GM18502 (cell line): ENCODE data around the gene HDAC9.

Experiments used
- ATAC-seq: cut with Tn5 transposase; IDR thresholded peaks from one replicate; pipeline ENCODE4 v1.9.1; 2021; ENCODE audit warnings: mild to moderate bottlenecking; ENCODE audit not compliant: unreplicated experiment, poor library complexity

The HDAC9 gene

GRCh38 chr7:18575622-18576572 is 80.3 kb downstream of the HDAC9 start:
- no peak for ATAC-seq

DNA sequence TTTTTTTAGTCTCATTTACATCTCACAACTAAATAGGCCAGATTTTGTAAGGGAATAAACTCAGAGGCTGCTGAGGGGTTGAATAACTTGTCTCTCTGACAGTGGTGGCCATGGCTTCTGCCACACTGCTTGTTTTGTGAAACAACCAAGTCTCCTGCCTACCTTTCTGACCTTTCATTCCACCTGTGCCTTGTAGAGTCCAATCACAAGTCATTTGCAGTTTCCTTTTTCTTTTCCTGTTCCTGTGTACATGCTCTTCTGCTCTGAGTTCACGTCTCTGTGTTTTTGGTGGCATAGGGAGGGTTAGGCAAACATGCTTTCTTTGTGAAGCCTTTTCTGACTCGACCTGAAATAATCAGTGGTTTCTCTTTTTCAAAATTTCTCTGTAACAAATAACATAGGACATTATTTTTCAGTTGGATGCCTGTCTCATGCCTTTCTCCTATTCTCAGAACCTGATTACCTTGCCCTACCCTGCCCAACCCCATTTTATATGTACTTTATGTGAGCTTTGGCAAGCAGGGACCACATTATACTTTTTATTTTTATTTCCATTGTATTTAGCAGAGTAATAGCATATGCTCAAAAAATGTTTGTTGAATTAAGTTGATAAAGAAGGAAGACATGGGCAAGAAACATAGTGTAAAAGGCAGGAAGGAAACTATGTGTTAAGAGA is 81.7 kb downstream of the HDAC9 start:
- ATAC-seq: no peak

DNA sequence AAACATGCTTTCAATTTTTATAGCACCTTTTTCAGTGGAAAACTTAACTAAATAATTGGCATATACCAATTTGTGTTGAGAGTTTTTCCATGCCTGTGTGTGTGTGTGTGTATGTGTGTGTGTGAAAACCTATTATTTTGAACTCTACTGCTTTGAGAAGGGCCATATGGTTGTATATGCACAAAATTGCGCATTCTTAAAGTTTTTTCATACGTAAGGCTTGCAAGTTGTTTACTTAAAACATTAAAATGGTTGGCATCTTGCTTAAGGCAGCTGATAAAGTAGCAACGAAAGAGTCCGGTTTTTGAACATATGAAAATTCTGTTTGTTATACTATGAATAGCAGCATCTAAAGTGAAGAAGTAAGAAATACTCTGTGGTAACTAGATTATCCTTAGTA is 84.1 kb downstream of the HDAC9 start:
- ATAC-seq: no peak

GRCh38 chr7:18580950-18581349 is 85.4 kb downstream of the HDAC9 start:
- ATAC-seq: no peak

GRCh38 chr7:18583305-18583704 is 87.8 kb downstream of the HDAC9 start:
- ATAC-seq: no peak

DNA sequence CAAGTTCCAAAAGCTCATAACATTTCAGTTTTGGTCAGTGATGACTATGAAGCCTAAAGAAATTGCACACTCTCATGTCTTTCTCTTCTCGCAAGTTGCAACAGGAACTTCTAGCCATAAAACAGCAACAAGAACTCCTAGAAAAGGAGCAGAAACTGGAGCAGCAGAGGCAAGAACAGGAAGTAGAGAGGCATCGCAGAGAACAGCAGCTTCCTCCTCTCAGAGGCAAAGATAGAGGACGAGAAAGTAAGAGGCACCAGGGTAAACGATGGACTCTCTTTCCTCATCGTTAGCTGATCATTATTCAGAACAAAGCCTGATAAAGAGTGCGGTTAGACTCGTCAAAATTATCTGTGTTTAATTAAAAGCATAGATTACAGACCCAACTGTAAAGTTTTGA is 94.7 kb downstream of the HDAC9 start:
- peak; percentile 18 for ATAC-seq

GRCh38 chr7:18590744-18591340 is 95.3 kb downstream of the HDAC9 start:
- peak; percentile 55 for ATAC-seq

- no peak for ATAC-seq
Measured at GRCh38 chr7:18593602-18594279, 98.2 kb downstream of the HDAC9 start.

- no peak for ATAC-seq
Measured at GRCh38 chr7:18597754-18598153, 102.2 kb downstream of the HDAC9 start.

DNA sequence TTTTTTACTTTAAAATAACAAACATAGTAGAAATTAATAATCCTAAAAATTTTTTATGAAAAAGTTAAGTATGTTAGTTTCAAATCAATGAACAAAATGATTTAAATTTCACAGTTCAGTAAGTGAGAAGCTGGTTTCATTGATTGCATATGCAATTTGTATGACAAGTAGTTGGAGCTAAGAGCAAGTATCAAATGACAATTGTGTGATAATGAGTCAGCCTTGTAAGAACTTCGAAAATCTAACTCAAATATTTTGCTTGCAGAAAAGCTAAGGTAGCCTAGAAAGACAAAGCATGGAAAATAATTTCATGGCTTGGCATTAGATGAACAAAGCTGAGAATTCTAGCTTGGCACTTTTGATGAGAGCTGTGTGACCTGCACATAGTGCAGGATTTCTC is 111.5 kb downstream of the HDAC9 start:
- no peak for ATAC-seq

GRCh38 chr7:18610331-18610948 is 114.9 kb downstream of the HDAC9 start:
- ATAC-seq: peak; percentile 59

DNA sequence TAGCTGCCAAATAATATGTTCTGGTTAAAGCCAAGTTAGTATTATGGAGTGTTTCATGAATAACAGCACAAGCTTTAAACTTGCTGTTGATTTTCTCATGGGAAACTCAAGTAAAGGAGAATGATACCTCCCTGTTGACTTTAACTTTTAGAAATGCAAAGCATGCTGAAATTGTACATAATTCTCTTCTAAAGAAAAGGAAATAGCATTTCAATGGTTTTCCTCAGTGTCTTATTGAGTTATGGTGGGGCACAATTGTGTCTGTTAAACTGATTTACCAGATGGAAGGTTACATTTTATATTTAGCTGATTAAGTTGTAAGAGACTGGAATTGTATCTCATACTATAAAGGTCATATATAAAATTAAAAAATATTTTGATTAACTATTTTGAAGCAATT is 119.3 kb downstream of the HDAC9 start:
- ATAC-seq: no peak

- no peak for ATAC-seq
Measured at GRCh38 chr7:18619311-18619710, 123.8 kb downstream of the HDAC9 start.

DNA sequence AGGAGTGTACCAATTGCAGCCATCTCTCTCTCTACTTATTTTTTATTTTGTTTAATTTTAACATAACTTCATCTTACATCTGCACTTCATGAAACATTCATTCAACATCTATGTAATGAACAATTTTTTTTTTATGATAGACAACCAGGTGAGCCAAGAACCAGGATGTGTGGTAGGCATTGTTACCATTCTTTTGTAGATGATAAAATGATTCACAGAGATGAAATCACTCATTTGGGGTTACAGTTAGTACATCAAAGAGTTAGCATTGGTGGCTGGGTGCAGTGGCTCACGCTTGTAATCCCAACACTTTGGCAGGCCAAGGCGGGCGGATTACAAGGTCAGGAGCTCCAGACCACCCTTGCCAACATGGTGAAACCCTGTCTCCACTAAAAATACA is 127.8 kb downstream of the HDAC9 start:
- no peak for ATAC-seq

DNA sequence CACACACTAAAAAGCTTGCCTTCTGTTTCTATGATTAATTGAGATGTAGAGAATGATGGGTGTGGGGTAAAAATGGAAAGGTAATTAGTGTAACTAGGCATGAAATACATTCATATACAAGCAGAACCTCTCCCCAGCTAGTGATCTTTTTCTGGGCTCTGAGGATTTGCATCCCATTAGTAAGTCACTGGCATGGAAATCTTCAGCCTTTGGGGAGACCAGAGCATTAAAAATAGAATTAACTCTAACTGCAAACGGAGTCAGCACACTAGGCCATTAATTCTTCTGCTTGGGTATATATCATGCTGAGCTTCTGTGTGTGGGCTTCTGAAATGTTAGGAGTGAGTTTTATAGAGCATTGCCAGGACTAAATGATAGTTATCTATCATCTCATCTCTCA is 128.9 kb downstream of the HDAC9 start:
- ATAC-seq: no peak

GRCh38 chr7:18626086-18626485 is 130.5 kb downstream of the HDAC9 start:
- no peak for ATAC-seq

DNA sequence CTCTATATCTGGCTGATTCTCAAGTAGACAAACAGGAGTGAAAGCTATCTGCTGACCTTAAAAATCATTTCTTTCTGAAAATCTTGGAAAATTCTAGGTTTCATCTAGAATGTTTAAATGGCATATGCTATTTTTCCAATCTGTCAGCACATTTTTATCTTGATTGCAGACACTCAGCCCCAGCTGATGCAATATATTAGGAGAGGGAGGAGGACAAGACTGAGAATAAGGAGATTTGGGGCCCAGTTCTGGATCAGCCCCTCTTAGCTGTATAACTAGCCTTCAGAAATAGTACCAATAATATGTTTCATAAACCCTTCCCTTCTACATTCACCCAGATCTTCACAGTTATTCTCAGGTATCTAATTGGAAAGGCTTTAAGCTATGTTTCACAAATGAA is 131.2 kb downstream of the HDAC9 start:
- ATAC-seq: no peak

- ATAC-seq: no peak
Measured at GRCh38 chr7:18637516-18637915, 142.0 kb downstream of the HDAC9 start.

GRCh38 chr7:18638594-18639452 is 143.3 kb downstream of the HDAC9 start:
- no peak for ATAC-seq
